COLO668 (cell line): ENCODE measurements around the gene ASB2.

Experiments
- DNase-seq: peaks from one replicate; lab custom pipeline; 2025; ENCODE audit not compliant: unreplicated experiment; lab: John Stamatoyannopoulos, UW

ASB2 gene

GRCh38 chr14:93929657-93930056 lies 46.7 kb downstream of the ASB2 start:
- no peak for DNase-seq

- no peak for DNase-seq
Measured at GRCh38 chr14:93929048-93929535, 47.3 kb downstream of the ASB2 start.

GRCh38 chr14:93928184-93929047 lies 48.0 kb downstream of the ASB2 start:
- no peak for DNase-seq

- no peak for DNase-seq
Measured at GRCh38 chr14:93927800-93928145, 48.6 kb downstream of the ASB2 start.

GRCh38 chr14:93926873-93927799 lies 49.2 kb downstream of the ASB2 start, which contains the start of gene FAM181A:
Gene FAM181A (plus strand): TSS chr14:93927344. CDS start chr14:93928286, 942 bp downstream.
- DNase-seq = peak; percentile 48

GRCh38 chr14:93926245-93926872 lies 50.0 kb downstream of the ASB2 start:
- DNase-seq = peak; percentile 74

GRCh38 chr14:93925374-93925895 lies 50.9 kb downstream of the ASB2 start:
- no peak for DNase-seq

GRCh38 chr14:93924592-93925355 lies 51.6 kb downstream of the ASB2 start:
- no peak for DNase-seq

- peak; percentile 21 for DNase-seq
Measured at GRCh38 chr14:93923626-93924025, 52.7 kb downstream of the ASB2 start.

- no peak for DNase-seq
Measured at GRCh38 chr14:93921001-93921806, 55.2 kb downstream of the ASB2 start.

- DNase-seq = no peak
Measured at GRCh38 chr14:93917141-93917540, 59.2 kb downstream of the ASB2 start.

- no peak for DNase-seq
Measured at GRCh38 chr14:93916498-93916897, 59.9 kb downstream of the ASB2 start.

GRCh38 chr14:93915800-93916199 lies 60.6 kb downstream of the ASB2 start:
- no peak for DNase-seq

GRCh38 chr14:93915070-93915705 lies 61.2 kb downstream of the ASB2 start:
- DNase-seq = no peak

GRCh38 chr14:93914278-93914677 lies 62.1 kb downstream of the ASB2 start:
- DNase-seq = no peak

- no peak for DNase-seq
Measured at GRCh38 chr14:93912782-93913181, 63.6 kb downstream of the ASB2 start.

GRCh38 chr14:93911975-93912615 lies 64.3 kb downstream of the ASB2 start:
- DNase-seq = no peak

GRCh38 chr14:93909429-93910128 lies 66.8 kb downstream of the ASB2 start:
- no peak for DNase-seq
